Ramos (cell line): ENCODE results near the gene NOTCH4.
"Not testable (repeated sequence)": the region's sequence is repeated elsewhere in the genome, so short reads cannot be mapped to it uniquely, and the experiment has no call there.

Experiments
- in situ Hi-C: fragments of 300-500 bp; cut with MboI; formaldehyde crosslinking; loops from one replicate; pipeline ENCODE4 v1.14.3; 2022; ENCODE audit warnings: low sequenced_read_pairs; ENCODE audit not compliant: unreplicated experiment

The NOTCH4 gene

GRCh38 chr6:32223258-32224235, at the start of gene NOTCH4:
TSS of gene NOTCH4 (minus strand) at chr6:32224067. CDS start at chr6:32223928, 139 bp downstream.
- in situ Hi-C loops = no loop called here

GRCh38 chr6:32271429-32271828, 47.6 kb upstream of the NOTCH4 start:
- in situ Hi-C loops = no loop called here

- in situ Hi-C loops = not testable (repeated sequence)
Measured at GRCh38 chr6:32268459-32268858, 44.6 kb upstream of the NOTCH4 start.

DNA sequence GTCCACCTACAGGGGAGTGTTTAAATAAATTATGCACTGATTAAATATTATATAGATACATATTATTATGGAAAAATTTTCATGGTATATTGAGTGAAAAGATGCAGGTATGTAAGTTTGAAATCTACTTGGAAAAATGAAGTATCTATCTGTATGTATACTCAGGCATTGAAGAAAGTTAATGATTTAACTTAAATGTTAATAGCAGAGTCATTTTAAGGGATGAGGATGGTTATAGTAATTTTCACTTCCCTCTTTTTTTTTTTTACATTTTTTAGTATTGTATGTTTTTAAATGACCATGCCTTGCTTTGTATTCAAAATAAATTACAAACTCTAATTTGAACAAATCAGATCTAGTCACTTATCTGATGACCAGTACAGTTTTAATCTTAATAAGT, 43.2 kb upstream of the NOTCH4 start:
- in situ Hi-C loops = no loop called here

DNA sequence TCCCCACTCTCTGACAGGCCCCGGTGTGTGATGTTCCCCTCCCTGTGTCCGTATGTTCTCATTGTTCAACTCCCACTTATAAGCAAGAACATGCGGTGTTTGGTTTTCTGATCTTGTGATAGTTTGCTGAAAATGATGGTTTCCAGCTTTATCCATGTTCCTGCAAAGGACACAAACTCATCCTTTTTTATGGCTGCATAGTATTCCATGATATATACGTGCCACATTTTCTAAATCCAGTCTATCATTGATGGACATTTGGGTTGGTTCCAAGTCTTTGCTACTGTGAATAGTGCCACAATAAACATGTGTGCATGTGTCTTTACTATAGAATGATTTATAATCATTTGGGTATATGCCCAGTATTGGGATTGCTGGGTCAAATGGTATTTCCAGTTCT, 33.4 kb upstream of the NOTCH4 start:
- in situ Hi-C loops = not testable (repeated sequence)

- in situ Hi-C loops = no loop called here
Measured at GRCh38 chr6:32255199-32256153, 31.6 kb upstream of the NOTCH4 start.

GRCh38 chr6:32254761-32255198, 30.9 kb upstream of the NOTCH4 start:
- in situ Hi-C loops = no loop called here

GRCh38 chr6:32252331-32253009, 28.6 kb upstream of the NOTCH4 start:
- in situ Hi-C loops = no loop called here

DNA sequence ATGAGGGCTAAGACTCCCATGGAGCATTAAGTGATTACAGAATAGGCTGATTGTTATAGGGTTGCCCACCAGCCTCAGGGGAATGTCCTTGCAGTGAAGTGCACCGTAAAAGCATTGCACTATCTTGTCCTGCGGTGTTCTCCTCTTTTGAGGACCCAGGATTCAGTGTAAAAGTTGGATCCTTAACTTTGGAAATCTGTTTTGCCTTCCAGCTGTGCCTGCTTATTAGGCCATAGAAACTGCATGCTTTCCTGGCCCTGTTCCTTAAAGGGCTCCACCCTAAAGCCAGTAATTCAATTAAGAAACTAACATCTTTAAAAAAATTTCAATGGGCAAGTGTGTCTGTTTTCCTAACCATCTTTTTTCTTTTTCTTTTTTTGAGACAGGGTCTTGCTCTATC, 25.4 kb upstream of the NOTCH4 start:
- in situ Hi-C loops = loop anchor here (5.0 to 25.0 kb wide), 2 partner anchors 148 to 538 kb away; no protein-coding TSS in a partner anchor

DNA sequence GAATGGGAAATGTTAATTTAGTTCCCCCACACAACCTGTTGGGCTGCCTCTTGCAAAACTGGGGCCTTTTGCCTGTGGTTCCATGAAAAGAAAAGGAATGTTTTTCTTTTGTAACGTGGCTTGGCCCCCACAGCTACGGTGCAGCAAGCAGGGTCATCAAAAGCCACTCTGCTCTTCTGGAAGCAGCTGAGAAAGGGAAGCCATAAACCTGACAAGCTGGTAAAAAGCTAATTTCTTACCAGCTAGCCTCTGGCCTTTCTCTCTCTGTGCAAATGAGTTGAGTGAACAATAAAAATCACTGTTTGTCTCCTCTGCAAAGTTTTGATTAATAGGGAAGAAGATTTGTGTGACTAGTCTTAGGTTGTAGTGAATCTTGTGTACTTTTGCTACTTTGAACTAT, 23.5 kb upstream of the NOTCH4 start:
- in situ Hi-C loops = loop anchor here (5.0 to 25.0 kb wide), 2 partner anchors 150 to 540 kb away; no protein-coding TSS in a partner anchor

DNA sequence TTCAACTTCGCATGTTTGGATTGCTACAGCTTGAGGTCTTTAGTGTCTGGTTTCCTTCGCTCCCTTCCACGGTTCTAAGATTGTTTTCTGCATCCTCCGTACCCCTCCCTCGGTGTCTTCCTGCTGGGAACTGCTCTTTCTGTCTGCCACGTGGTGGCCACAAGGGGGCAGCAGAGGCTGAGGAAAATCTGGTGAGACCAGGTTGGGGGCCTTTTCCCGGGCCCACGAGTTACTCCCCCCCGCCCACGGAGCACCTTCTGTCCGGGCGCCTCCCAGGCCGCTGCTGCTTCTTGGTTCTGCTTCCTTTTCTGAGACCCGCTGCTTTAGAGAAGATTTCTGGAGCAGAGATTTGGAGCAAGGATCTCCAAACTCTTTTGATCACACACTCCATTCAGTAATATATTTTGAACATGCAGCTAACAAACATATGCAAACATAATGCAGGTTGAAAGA, 21.1 kb upstream of the NOTCH4 start:
- in situ Hi-C loops = loop anchor here (5.0 to 25.0 kb wide), 2 partner anchors 152 to 542 kb away; no protein-coding TSS in a partner anchor

DNA sequence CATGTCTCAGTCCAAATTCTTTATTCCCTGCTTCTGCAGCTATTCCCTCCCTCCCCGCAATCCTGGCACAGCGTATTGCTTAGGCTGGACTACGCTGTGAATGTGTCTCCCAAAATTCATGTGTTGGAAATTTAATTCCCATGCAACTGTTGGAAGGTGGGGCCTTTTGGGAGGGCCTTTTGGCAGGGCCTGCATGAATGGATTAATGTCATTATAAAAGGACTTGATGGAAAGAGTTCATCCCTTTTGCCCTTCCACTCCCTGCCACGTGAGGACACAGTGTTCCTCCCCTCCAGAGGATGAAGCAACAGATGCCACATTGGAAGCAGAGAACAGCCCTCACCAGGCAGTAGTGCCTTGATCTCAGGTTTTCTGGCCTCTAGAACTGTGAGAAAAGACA, 20.4 kb upstream of the NOTCH4 start:
- in situ Hi-C loops = loop anchor here (25.0 kb wide), 1 partner anchor 543 kb away; no protein-coding TSS in a partner anchor

- in situ Hi-C loops = loop anchor here (25.0 kb wide), 1 partner anchor 545 kb away; no protein-coding TSS in a partner anchor
Measured at GRCh38 chr6:32242318-32242813, 18.5 kb upstream of the NOTCH4 start.

- in situ Hi-C loops = loop anchor here (25.0 kb wide), 1 partner anchor 547 kb away; no protein-coding TSS in a partner anchor
Measured at GRCh38 chr6:32240686-32241085, 16.8 kb upstream of the NOTCH4 start.

DNA sequence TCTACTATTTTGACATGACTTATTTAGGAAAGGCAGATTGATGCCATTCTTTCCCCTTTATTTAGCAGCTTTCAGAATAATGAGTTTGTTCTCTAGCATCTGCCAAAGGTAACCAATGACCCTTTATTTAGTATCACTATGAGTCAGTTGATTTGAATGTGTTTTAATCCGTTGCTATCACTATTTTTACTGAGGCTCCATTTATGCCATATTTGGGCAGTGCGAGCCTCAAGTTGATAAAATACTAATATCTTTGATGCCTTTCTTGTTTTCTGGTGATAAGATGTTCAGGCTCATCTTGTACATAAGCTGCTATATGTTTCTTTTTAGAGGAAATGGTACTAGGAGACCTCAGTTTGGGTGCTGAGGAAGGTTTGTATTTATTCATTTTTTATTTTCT, 15.6 kb upstream of the NOTCH4 start:
- in situ Hi-C loops = loop anchor here (10.0 to 25.0 kb wide), 2 partner anchors 475 to 548 kb away; no protein-coding TSS in a partner anchor

GRCh38 chr6:32234934-32235333, 11.1 kb upstream of the NOTCH4 start:
- in situ Hi-C loops = loop anchor here (10.0 to 25.0 kb wide), 2 partner anchors 480 to 552 kb away; no protein-coding TSS in a partner anchor

DNA sequence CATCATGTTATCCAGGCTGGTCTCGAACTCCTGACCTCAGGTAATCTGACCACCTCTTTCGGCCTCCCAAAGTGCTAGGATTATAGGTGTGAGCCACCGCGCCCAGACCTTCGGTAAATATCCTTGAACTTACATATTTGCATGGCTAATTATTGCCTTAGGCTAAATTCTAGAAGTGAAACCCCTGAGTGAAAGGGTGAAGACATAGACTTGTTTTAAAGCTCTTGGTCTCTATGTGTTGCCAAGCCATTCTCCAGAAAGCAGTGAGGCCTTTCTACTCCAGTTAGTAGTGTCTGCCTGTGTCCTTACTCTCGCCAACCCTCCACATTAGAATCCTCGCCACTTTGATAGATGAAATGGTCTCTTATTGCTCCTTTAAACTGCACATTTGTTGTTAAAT, 2.6 kb upstream of the NOTCH4 start:
- in situ Hi-C loops = loop anchor here (25.0 kb wide), 1 partner anchor 561 kb away; no protein-coding TSS in a partner anchor

- in situ Hi-C loops = loop anchor here (25.0 kb wide), 1 partner anchor 563 kb away; no protein-coding TSS in a partner anchor
Measured at GRCh38 chr6:32224696-32225095, 829 bp upstream of the NOTCH4 start.
